CD4-positive, alpha-beta T cell treated with Interleukin-6 for 4 hours (primary cell): ENCODE results near the gene NME9.

ENCODE experiments used
- DNase-seq: peaks from one replicate; pipeline ENCODE4 v3.0.0-alpha.2; 2020; ENCODE audit warnings: mixed read lengths

NME9 gene

DNA sequence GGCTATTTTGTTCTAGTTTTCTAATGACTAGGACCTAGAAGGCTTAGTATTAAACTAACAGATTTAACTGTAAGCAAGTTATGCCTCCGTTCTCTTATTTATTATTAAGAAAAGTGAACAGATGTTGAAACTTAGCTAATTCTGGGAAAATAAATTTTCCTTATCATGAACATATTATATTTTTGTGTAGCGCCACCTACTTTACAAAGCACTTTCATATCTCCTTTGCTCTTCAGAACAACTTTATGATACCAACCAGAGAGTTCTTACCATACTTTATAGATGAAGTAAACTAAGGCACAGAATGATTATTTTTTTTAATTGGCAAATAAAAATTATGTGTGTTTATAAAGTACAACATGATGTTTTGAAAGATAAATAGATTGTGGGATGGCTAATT lies 59.4 kb downstream of the NME9 start:
- DNase-seq: no peak

DNA sequence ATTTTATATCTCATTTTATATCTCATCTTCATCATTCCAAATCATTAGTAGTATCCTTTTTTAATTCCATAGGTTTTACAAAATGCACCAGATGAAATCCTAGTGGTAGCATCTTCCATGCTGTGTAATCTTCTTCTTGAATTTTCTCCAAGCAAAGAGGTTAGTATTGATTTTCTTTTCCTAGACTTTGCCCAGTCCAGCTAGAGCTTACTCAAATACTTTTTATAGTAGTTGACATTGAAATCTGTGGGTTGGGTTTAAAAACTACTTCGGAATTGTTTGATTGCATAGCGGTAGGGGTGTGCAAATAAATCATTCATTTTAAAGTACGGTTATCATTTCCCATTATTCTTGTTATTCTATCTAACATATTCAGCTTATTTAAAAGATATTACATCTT lies 62.6 kb downstream of the NME9 start:
- no peak for DNase-seq

DNA sequence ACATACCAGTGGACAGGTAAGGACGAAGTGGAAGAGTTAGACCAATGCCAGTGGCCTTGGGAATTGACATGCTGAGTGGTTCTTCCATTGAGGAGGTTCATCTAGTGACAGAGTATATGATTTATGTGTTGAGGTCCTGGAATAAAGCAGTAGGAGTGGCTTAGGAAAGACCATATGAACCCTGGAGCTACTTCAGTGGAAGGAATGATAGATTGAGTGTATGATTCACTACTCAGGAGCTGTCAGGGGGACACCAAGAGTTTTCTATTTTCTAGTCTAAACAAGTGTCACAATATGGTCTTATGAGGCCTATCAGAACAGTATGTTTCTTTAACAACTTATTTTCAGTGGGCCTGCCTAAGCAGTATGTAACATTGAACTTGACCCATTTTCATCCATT lies 63.9 kb downstream of the NME9 start:
- no peak for DNase-seq

DNA sequence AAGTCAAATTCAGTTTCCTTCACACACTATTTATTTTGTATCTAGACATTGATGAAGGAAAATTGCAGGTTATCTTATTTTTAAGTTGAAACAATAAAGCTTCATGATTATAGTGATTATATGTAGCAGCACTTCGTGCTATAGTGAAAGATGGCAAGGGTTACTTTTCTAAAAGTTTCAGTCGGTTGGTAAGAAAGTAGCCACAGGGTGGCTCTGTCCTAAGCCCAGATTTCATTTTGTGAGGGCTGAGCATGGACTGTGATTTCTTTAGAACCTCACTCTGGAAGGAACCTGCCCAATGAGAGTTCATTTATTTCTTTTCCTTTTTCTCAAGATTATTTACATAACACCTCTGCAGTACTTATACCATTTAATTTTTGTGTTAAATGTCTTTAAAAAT lies 66.5 kb downstream of the NME9 start:
- DNase-seq: no peak

DNA sequence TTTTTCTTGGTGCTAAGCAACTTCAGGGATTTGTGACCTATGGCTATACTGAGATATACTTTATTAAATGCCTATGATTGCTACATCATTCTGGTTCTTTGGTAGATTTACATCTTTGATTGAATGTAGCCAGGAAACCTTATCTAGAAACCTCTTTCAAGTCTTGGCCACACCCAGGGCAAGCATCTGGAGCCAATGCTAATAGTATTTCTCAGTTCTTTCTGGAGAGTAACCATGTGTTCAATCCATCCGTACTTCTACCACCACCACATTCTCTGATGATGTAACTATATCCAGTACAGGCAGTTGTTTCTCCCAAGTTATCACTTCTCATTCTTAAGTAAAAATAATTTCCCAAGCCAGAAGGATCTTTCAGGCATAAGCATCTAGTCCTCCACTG lies 69.0 kb downstream of the NME9 start:
- no peak for DNase-seq

DNA sequence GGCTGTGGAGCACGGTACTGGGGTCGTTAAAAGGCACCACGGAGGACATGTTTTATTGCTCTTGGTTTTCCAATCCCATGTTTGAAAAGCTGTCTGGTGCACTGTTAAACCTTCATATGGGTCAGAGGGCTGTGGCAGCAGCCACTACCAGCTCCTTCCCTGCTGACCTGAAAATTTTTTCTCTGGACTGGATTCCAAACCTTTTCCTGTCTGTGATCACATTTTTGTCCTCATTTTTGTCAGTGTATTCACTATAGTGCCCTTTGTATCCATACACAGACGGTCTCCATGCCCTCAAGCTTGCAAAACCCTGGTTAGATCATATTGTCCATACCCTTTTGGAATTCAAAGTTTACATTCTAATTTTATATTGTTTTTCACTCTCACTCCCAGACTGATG lies 70.5 kb downstream of the NME9 start:
- no peak for DNase-seq

DNA sequence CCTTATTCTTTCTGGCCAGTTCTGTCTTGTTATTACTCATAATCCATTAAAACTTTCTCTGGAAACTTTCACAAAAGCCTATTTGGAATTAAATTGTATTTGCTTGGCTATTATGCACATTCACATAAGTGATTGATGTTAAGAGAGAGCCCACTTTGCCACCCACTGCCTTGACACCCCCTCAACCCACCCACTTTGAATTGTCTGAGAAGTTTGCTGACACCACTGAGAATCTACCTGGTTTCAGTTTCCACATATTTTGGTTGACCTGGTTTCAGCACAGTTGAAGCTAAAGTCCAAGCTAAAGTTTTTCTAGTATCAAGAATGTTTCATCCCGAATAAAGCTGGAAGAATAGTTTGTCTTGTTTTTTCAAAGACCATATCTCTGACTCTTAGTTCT lies 71.7 kb downstream of the NME9 start:
- no peak for DNase-seq

DNA sequence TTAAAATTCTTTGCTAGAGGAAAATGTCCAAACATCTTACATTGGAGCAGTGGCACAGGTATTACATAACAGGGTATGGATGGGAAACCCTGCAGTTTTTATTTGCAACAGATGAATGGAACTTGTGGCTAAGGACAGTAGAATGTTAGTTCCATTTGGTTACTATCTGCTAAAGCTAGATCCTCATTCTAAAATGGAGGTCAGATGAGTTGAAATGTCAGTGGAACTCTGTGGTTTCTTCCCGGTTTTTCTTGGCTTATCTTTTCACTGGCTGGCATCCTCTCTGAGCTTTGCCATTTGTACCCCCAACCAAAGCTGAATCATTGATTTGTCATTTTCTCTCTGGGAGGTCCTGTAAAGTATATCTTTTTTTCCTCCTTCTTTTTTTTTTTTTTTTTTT lies 73.6 kb downstream of the NME9 start:
- no peak for DNase-seq

DNA sequence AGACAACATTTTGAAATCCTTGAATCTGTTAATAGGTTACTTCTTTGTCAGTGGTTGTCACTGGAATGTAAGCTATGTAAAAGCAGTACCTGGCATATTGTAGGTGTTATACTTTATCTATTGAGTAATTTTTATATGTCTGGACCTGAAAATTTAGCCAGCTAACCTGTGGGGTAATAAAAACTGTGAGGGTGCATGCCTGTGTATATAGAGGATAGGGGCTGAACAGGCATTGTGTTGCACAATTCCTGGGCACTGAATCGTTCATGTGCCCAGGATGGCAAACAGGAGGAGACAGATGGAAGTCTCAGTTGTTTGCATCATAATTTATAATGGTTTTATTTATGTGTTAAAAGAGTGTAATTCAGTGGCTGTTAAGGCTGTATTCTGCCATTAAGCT lies 75.4 kb downstream of the NME9 start:
- no peak for DNase-seq

DNA sequence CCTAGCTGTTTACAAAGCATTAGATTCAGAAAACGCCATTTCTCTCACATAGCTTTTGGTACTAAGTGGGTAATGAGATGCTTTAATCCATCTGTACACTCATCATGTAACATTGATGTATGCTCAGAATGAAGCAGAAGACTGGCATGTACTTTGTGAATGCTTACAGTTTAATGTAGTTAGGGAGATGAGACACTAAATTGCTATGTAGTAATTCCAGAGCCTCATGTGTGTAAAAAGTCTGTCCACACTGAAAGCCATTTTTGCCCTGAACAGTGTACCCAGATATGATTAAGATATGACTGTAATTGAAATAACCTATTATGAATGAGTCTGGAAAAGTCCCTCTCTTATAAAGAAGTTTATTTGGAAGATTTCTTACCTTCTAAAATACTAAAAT lies 76.0 kb downstream of the NME9 start:
- no peak for DNase-seq
